K562 (cell line): ENCODE data around the gene NECTIN2. TPM values are rescaled to one million over a fixed set of nuclear protein-coding genes. Genes with fewer than 3 reads are reported as not detected.

Experiments
- ATAC-seq: fragments of 200-7000 bp; cut with Tn5 transposase; 3 replicates; pipeline ENCODE4 v1.9.1; 2020; ENCODE audit warnings: moderate library complexity
- BruUV-seq: library from RNA; stranded (reverse); fragments of 400-500 nt; replicated peaks from 2 replicates; lab custom pipeline; 2021; lab: Mats Ljungman, UMichigan
- CTCF ChIA-PET: fragments of 300-600 bp; formaldehyde crosslinking; extraction: SDS; loops from one replicate; lab custom pipeline; 2021; ENCODE audit warnings: low intra/inter-chr PET ratio; lab: Yijun Ruan, JAX
- POLR2A ChIA-PET: fragments of 300-600, 350-650 bp; sonication (Branson Sonifier 250); formaldehyde crosslinking; extraction: SDS; loops from one replicate; lab custom pipeline; 2021; ENCODE audit warnings: antibody characterized with exemption, inconsistent platforms; lab: Yijun Ruan, JAX
- DNase-seq, 4 experiments: peaks; one replicate each; pipeline versions ENCODE4 v3.0.0 to v3.0.0-alpha.2; 2011 to 2018; ENCODE audit warnings: low spot score in 3 of 4, mixed read lengths in 3 of 4; ENCODE audit errors: extremely low read depth in 1 of 4
- FAIRE-seq: peaks from 2 replicates; lab custom pipeline; 2011; peaks lifted over from hg19 to GRCh38; lab: Jason Lieb, UNC
- H2AFZ ChIP-seq: 2 replicates; pipeline ENCODE4 v1.6.0; 2011; ENCODE audit warnings: low read depth, low read length, control low read depth, inconsistent platforms
- H3K27ac ChIP-seq: fragments of 200-600 bp; 3 replicates; pipeline ENCODE4 v1.8.0; 2011; ENCODE audit warnings: low read depth, mild to moderate bottlenecking, control low read depth, inconsistent platforms, low read length, moderate library complexity, mixed read lengths; ENCODE audit errors: extremely low read depth
- H3K27me3 ChIP-seq, 2 experiments: fragments of 300-600 bp in 1 of 2; 2 replicates in 1 of 2; 3 replicates in 1 of 2; pipeline versions ENCODE4 v1.6.0 to v1.8.0; 2011; ENCODE audit warnings: inconsistent platforms in 2 of 2, low read length in 2 of 2, mild to moderate bottlenecking in 1 of 2, mixed read lengths in 1 of 2, moderate library complexity in 1 of 2; ENCODE audit not compliant: control insufficient read depth in 2 of 2, insufficient read depth in 2 of 2
- H3K36me3 ChIP-seq: fragments of 300-600 bp; 3 replicates; pipeline ENCODE4 v1.8.0; 2011; ENCODE audit warnings: mild to moderate bottlenecking, low read length, inconsistent platforms; ENCODE audit not compliant: control insufficient read depth, insufficient read depth
- H3K4me1 ChIP-seq, 2 experiments: fragments of 200-600 bp in 1 of 2; replicated peaks in 1 of 2; 2 replicates in 1 of 2; 3 replicates in 1 of 2; pipeline versions ENCODE4 v1.5.1 to v1.8.0; 2011; ENCODE audit warnings: inconsistent platforms in 2 of 2, low read length in 2 of 2, mild to moderate bottlenecking in 1 of 2, mixed read lengths in 1 of 2, moderate library complexity in 1 of 2; ENCODE audit not compliant: control insufficient read depth in 2 of 2, insufficient read depth in 2 of 2
- H3K4me2 ChIP-seq: 2 replicates; pipeline ENCODE4 v1.6.1; 2011; ENCODE audit warnings: low read length, control low read depth, inconsistent platforms, mixed read lengths; ENCODE audit not compliant: insufficient read depth
- H3K4me3 ChIP-seq: fragments of 200-600 bp; sonication (generic), shearing (Covaris generic); 2 replicates; pipeline ENCODE4 v1.5.1; 2016; ENCODE audit warnings: control low read depth, inconsistent platforms
- H3K79me2 ChIP-seq: fragments of 200-600 bp; 3 replicates; pipeline ENCODE4 v1.8.0; 2011; ENCODE audit warnings: low read length, inconsistent platforms; ENCODE audit not compliant: control insufficient read depth, insufficient read depth
- H3K9ac ChIP-seq, 2 experiments: 2 replicates each; pipeline versions ENCODE4 v1.6.0 to v1.6.1; 2011; ENCODE audit warnings: low read depth in 2 of 2, low read length in 2 of 2, control low read depth in 1 of 2, inconsistent platforms in 1 of 2, mild to moderate bottlenecking in 1 of 2, mixed read lengths in 1 of 2; ENCODE audit not compliant: insufficient read depth in 1 of 2
- H3K9me1 ChIP-seq: one replicate; pipeline ENCODE4 v1.6.0; 2011; ENCODE audit warnings: inconsistent platforms, mild to moderate bottlenecking, low read length, moderate library complexity; ENCODE audit not compliant: control insufficient read depth, insufficient read depth
- H3K9me3 ChIP-seq: replicated peaks from 2 replicates; pipeline ENCODE4 v1.5.1; 2011; ENCODE audit warnings: low read depth, low read length, inconsistent platforms; ENCODE audit not compliant: control insufficient read depth, insufficient read depth
- H4K20me1 ChIP-seq: replicated peaks from 2 replicates; pipeline ENCODE4 v1.6.1; 2011; ENCODE audit warnings: low read length, inconsistent platforms, mixed read lengths; ENCODE audit not compliant: control insufficient read depth, insufficient read depth
- ADNP ChIP-seq: fragments of 200-800 bp; sonication (Bioruptor generic); IDR thresholded peaks from 2 replicates; pipeline ENCODE4 v1.6.1; 2016; ENCODE audit warnings: missing genetic modification characterization, missing compliant biosample characterization
- ATF1 ChIP-seq, 2 experiments: fragments of 450-650 bp in 1 of 2; IDR thresholded peaks; 2 replicates each; pipeline ENCODE4 v1.6.1; 2016; ENCODE audit warnings: missing compliant biosample characterization in 1 of 2, missing genetic modification characterization in 1 of 2
- ERF ChIP-seq: fragments of 450-650 bp; formaldehyde crosslinking; IDR thresholded peaks from 2 replicates; pipeline ENCODE4 v1.4.0; 2020; ENCODE audit warnings: mild to moderate bottlenecking, mixed read lengths
- FOS ChIP-seq: IDR thresholded peaks from 3 replicates; pipeline ENCODE4 v1.6.1; 2011; ENCODE audit not compliant: insufficient read length; ENCODE audit errors: extremely low read depth
- IRF2 ChIP-seq: sonication (generic); formaldehyde crosslinking; IDR thresholded peaks from 2 replicates; pipeline ENCODE4 v1.8.1; 2022; ENCODE audit warnings: mild to moderate bottlenecking, missing genetic modification reagents
- KDM1A ChIP-seq, 2 experiments: fragments of 450-650 bp; IDR thresholded peaks; 2 replicates each; pipeline ENCODE4 v1.6.1; 2016; ENCODE audit warnings: mild to moderate bottlenecking in 2 of 2
- KLF10 ChIP-seq: fragments of 250-450 bp; sonication (Bioruptor Pico); IDR thresholded peaks from 2 replicates; pipeline ENCODE4 v1.6.1; 2021; ENCODE audit warnings: matching md5 sums
- NFXL1 ChIP-seq: fragments of 450-650 bp; formaldehyde crosslinking; IDR thresholded peaks from 2 replicates; pipeline ENCODE4 v1.4.0; 2021; ENCODE audit warnings: mild to moderate bottlenecking
- PHB ChIP-seq: fragments of 250-450 bp; sonication (Bioruptor Pico); IDR thresholded peaks from 2 replicates; pipeline ENCODE4 v1.5.0; 2021
- POLR2G ChIP-seq: fragments of 200-400 bp; formaldehyde crosslinking; IDR thresholded peaks from 2 replicates; pipeline ENCODE4 v1.6.1; 2017; ENCODE audit warnings: low read depth, mild to moderate bottlenecking, antibody characterized with exemption, low read length, moderate library complexity
- PURB ChIP-seq: sonication (generic); formaldehyde crosslinking; IDR thresholded peaks from 2 replicates; pipeline ENCODE4 v1.9.0; 2021; ENCODE audit warnings: low read depth, mild to moderate bottlenecking, missing genetic modification reagents
- RBFOX2 ChIP-seq: fragments of 200-400 bp; formaldehyde crosslinking; IDR thresholded peaks from 2 replicates; pipeline ENCODE4 v1.6.1; 2017; ENCODE audit warnings: low read depth, mild to moderate bottlenecking, low read length, moderate library complexity
- WHSC1 ChIP-seq: IDR thresholded peaks from one replicate; pipeline ENCODE4 v1.6.1; 2012; ENCODE audit warnings: low read length, control low read depth, inconsistent platforms
- ZFP1 ChIP-seq: fragments of 450-650 bp; formaldehyde crosslinking; IDR thresholded peaks from 2 replicates; pipeline ENCODE4 v1.4.0; 2020; ENCODE audit warnings: mild to moderate bottlenecking, mixed read lengths
- WGBS: fragments of 100-300 bp; shearing (Covaris generic); methylation state at CpG from one replicate; pipeline ENCODE4 v1.1.6; 2016; ENCODE audit warnings: low coverage, mixed read lengths; ENCODE audit not compliant: insufficient coverage; ENCODE audit errors: missing lambda C conversion rate; 5-methylcytosine and 5-hydroxymethylcytosine counted together
- in situ Hi-C: fragments of 300-500 bp; cut with MboI; formaldehyde crosslinking; loops from 4 replicates; pipeline ENCODE4 v1.15.0; 2018; ENCODE audit warnings: inconsistent platforms, mixed read lengths
- intact Hi-C: fragments of 100-400 bp; cut with micrococcal nuclease; formaldehyde crosslinking; loops from 2 replicates; pipeline ENCODE4 v1.14.2; 2022
- polyA plus RNA-seq, 8 experiments: library from polyadenylated mRNA; depleted of rRNA in 4 of 8; stranded (reverse) in 5 of 8; unstranded in 3 of 8; fragments of >200 nt; fragmentation: Nextera tagmentation in 2 of 8; fragmentation: Illumina TruSeq in 1 of 8; extraction: Ambion mirVana in 2 of 8; extraction: Trizol in 1 of 8; gene quantifications; 2 replicates each; pipeline versions ENCODE4 v1.2.1 to v1.2.3, GENCODE V29; 2011 to 2014; ENCODE audit warnings: inconsistent platforms in 1 of 8, missing spikeins in 1 of 8
- total RNA-seq, 7 experiments: library from RNA; depleted of rRNA in 6 of 7; stranded (reverse); fragments of >200 nt in 6 of 7; fragmentation: Illumina TruSeq in 2 of 7; extraction: Trizol in 2 of 7; gene quantifications; 2 replicates each; pipeline versions ENCODE4 v1.2.1 to v1.2.3, GENCODE V29; 2011 to 2021; ENCODE audit warnings: low replicate concordance in 1 of 7
- TF ChIP-seq, protein P1 (sequence below), 2 experiments: fragments of 450-650 bp; IDR thresholded peaks; 2 replicates each; pipeline ENCODE4 v1.6.1; 2016
- TF ChIP-seq, protein P2 (sequence below): fragments of 250-450 bp; sonication (Bioruptor Pico); IDR thresholded peaks from 2 replicates; pipeline ENCODE4 v1.8.0; 2021; ENCODE audit warnings: moderate library complexity, mild to moderate bottlenecking, inconsistent platforms

NECTIN2 gene
- total and polyA plus RNA-seq, 9 of the 15 experiments (the other 6 are each of a cell fraction or from before 2014, with no cell fraction given) = 3.9 to 94.9 (median 34.9) TPM

DNA sequence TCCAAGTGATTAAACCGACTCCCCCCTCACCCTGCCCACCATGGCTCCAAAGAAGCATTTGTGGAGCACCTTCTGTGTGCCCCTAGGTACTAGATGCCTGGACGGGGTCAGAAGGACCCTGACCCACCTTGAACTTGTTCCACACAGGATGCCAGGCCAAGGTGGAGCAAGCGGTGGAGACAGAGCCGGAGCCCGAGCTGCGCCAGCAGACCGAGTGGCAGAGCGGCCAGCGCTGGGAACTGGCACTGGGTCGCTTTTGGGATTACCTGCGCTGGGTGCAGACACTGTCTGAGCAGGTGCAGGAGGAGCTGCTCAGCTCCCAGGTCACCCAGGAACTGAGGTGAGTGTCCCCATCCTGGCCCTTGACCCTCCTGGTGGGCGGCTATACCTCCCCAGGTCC, 61.5 kb downstream of the NECTIN2 start:
- ChIA-PET POLR2A (interaction anchor here (0.6 to 1.2 kb wide), 4 partner anchors 9 to 146 kb away, joined by 3 to 4 read pairs (median 3); partner anchors contain the start of gene CLASRP), CTCF (no interaction called here)
- FAIRE-seq (no peak), ATAC-seq (no peak), DNase-seq (no peak)
- WGBS = 83% methylated on average over 10 of the region's 12 CpGs
- Histone ChIP-seq H3K9me1 (no peaks in the 10 kb centered on the region), H3K27ac (no peak overlapping the region), H3K4me2 (no peak overlapping the region), H3K79me2 (no peaks in the 10 kb centered on the region; the same call in 2 of the 3 replicates), H3K27me3 (no peaks in the 10 kb centered on the region), H2AFZ (no peak overlapping the region), H4K20me1 (0 out of 2 replicates have a peak, but pooled peaks cover under 1% of the 10 kb centered on the region), H3K9me3 (no peaks in the 10 kb centered on the region), H3K4me3 (no peak overlapping the region), H3K4me1 (peaks cover 41 to 95% of the 10 kb centered on the region in 2 experiments), H3K36me3 (peaks cover 39% of the 10 kb centered on the region; the same call in 2 of the 3 replicates), H3K9ac (0 out of 4 replicates have a peak overlapping the region, but pooled peaks of 1 of the 2 experiments have one; percentile 31)
- BruUV-seq = no TSS peak
- in situ Hi-C loops = no loop called here
- TF ChIP-seq POLR2G (no peak), ATF1 (CRISPR knock-in tag; IDR thresholded peaks at IDR 0.05) (no peak), ATF1 (tag; IDR thresholded peaks at IDR 0.05) (no peak), ZFP1 (CRISPR knock-in tag) (no peak), IRF2 (CRISPR knock-in tag) (no peak), RBFOX2 (no peak), FOS (no peak), WHSC1 (no peak), KLF10 (CRISPR knock-in tag) (no peak), NFXL1 (no peak), ERF (CRISPR knock-in tag) (no peak), KDM1A (IDR thresholded peaks at IDR 0.05) (no peak), PHB (CRISPR knock-in tag) (no peak), PURB (no peak), ADNP (tag) (no peak)
- TF ChIP-seq, protein P1, sequence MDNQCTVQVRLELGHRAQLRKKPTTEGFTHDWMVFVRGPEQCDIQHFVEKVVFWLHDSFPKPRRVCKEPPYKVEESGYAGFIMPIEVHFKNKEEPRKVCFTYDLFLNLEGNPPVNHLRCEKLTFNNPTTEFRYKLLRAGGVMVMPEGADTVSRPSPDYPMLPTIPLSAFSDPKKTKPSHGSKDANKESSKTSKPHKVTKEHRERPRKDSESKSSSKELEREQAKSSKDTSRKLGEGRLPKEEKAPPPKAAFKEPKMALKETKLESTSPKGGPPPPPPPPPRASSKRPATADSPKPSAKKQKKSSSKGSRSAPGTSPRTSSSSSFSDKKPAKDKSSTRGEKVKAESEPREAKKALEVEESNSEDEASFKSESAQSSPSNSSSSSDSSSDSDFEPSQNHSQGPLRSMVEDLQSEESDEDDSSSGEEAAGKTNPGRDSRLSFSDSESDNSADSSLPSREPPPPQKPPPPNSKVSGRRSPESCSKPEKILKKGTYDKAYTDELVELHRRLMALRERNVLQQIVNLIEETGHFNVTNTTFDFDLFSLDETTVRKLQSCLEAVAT (IDR thresholded peaks at IDR 0.05) = no peak
- TF ChIP-seq, protein P2, sequence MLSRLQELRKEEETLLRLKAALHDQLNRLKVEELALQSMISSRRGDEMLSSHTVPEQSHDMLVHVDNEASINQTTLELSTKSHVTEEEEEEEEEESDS = no peak
- intact Hi-C loops = no loop called here
